Melanocyte of skin (primary cell): Measurements from ENCODE around the gene CATSPERZ. TPM values are rescaled to one million over a fixed set of nuclear protein-coding genes. Genes with fewer than 3 reads are reported as not detected.

ENCODE experiments used
- small RNA-seq, 2 donors: library from RNA; depleted of rRNA; stranded (forward); fragments of <200 nt; gene quantifications; one replicate each; pipeline ENCODE3, GENCODE V24; 2012
- total RNA-seq, 2 donors: library from RNA; depleted of rRNA; stranded (reverse); fragments of >200 nt; gene quantifications; 2 replicates each; pipeline ENCODE4 v1.2.3, GENCODE V29; 2012

The CATSPERZ gene
- under 1 TPM; 0.34 to 0.67 TPM for total RNA-seq

GRCh38 chr11:64299847-64300648 is at the start of gene CATSPERZ:
Gene CATSPERZ (plus strand): TSS chr11:64300358. CDS start chr11:64300411, 53 bp downstream.

GRCh38 chr11:64251016-64251752 is 49.0 kb upstream of the CATSPERZ start, which contains the start of gene PLCB3:
Gene PLCB3 (plus strand): TSS chr11:64251530. CDS start chr11:64251650, 120 bp downstream.

GRCh38 chr11:64284048-64284961 is 15.9 kb upstream of the CATSPERZ start, which contains the start of gene BAD:
Gene BAD (minus strand): TSS chr11:64284665. CDS start chr11:64284368, 297 bp downstream.

GRCh38 chr11:64284962-64285884 is 14.9 kb upstream of the CATSPERZ start, which contains the start of gene GPR137:
Gene GPR137 (plus strand): TSS chr11:64285848. CDS start chr11:64286525, 677 bp downstream.

GRCh38 chr11:64291262-64291751 is 8.9 kb upstream of the CATSPERZ start, which contains the start of gene KCNK4:
Gene KCNK4 (plus strand): TSS chr11:64291302. CDS start chr11:64293019, 1,717 bp downstream.

GRCh38 chr11:64305075-64305690 is 5.0 kb downstream of the CATSPERZ start, which contains the start of gene ESRRA:
Gene ESRRA (plus strand): TSS chr11:64305524. CDS start chr11:64307180, 1,656 bp downstream.

GRCh38 chr11:64317325-64317960 is 17.3 kb downstream of the CATSPERZ start, which contains the start of gene TRMT112:
Gene TRMT112 (minus strand): TSS chr11:64317559. CDS start chr11:64317526, 33 bp downstream.

GRCh38 chr11:64317961-64318765 is 18.0 kb downstream of the CATSPERZ start, which contains the start of gene PRDX5:
Gene PRDX5 (plus strand): TSS chr11:64318121. CDS start chr11:64318216, 95 bp downstream.

GRCh38 chr11:64339754-64340408 is 39.7 kb downstream of the CATSPERZ start, which contains the start of gene CCDC88B:
Gene CCDC88B (plus strand): TSS chr11:64340204. CDS start chr11:64340267, 63 bp downstream.

Small RNA genes within 50 kb of the gene (small RNA-seq; reads per million reads assigned to genes)
- 0 reads per million in 2 donors for gene MIR7155
- 0 reads per million in 2 donors for gene RF00019

Other genes starting within 250 kb of the CATSPERZ start
- gene MACROD1, start 134.2 kb upstream of the CATSPERZ start, total RNA-seq: 10 to 100 TPM; 20.0 to 23.3 TPM
- gene STIP1, start 114.2 kb upstream of the CATSPERZ start, total RNA-seq: 100 to 1,000 TPM; 176 to 357 TPM
- 10 to 100 TPM; 31.6 to 41.3 TPM for gene FERMT3, start 93.6 kb upstream of the CATSPERZ start, total RNA-seq
- gene TRPT1, start 74.2 kb upstream of the CATSPERZ start, total RNA-seq: 10 to 100 TPM; 21.0 to 33.0 TPM
- gene NUDT22, start 74.1 kb upstream of the CATSPERZ start, total RNA-seq: 10 to 100 TPM; 64.0 to 75.3 TPM
- 10 to 100 TPM in 1 of 2 donors, 1 to 10 TPM in 1; 4.3 to 11.4 TPM for gene DNAJC4, start 69.8 kb upstream of the CATSPERZ start, total RNA-seq
- 10 to 100 TPM; 42.6 to 57.1 TPM for gene VEGFB, start 65.8 kb upstream of the CATSPERZ start, total RNA-seq
- 10 to 100 TPM; 28.2 to 57.3 TPM for gene FKBP2, start 59.3 kb upstream of the CATSPERZ start, total RNA-seq
- gene PPP1R14B, start 53.4 kb upstream of the CATSPERZ start, total RNA-seq: 100 to 1,000 TPM in 1 of 2 donors, 10 to 100 TPM in 1; 66.8 to 144 TPM
- gene PLCB3, start 48.8 kb upstream of the CATSPERZ start, total RNA-seq: 10 to 100 TPM; 20.0 to 28.0 TPM
- gene BAD, start 15.7 kb upstream of the CATSPERZ start, total RNA-seq: 10 to 100 TPM; 60.6 to 69.5 TPM
- gene GPR137, start 14.5 kb upstream of the CATSPERZ start, total RNA-seq: 10 to 100 TPM; 16.0 to 21.7 TPM
- gene KCNK4, start 9.1 kb upstream of the CATSPERZ start, total RNA-seq: under 1 TPM in 1 of 2 donors, not detected in 1; 0.34 TPM
- 10 to 100 TPM; 29.9 to 37.6 TPM for gene ESRRA, start 5.2 kb downstream of the CATSPERZ start, total RNA-seq
- 100 to 1,000 TPM; 121 to 195 TPM for gene TRMT112, start 17.2 kb downstream of the CATSPERZ start, total RNA-seq
- gene PRDX5, start 17.8 kb downstream of the CATSPERZ start, total RNA-seq: 100 to 1,000 TPM; 128 to 150 TPM
- gene CCDC88B, start 39.8 kb downstream of the CATSPERZ start, total RNA-seq: 1 to 10 TPM; 2.1 to 2.7 TPM
- gene RPS6KA4, start 58.8 kb downstream of the CATSPERZ start, total RNA-seq: 10 to 100 TPM; 48.6 to 50.2 TPM